DOHH2 (cell line): ENCODE results near the gene CNOT3.
A peak's percentile ranks its signal among the peaks of the same experiment; 100 is the strongest.

Experiments
- H3F3A ChIP-seq: fragments of 200-600 bp; sonication (generic), shearing (Covaris generic); 2 replicates; pipeline ENCODE4 v1.6.0; 2016; ENCODE audit warnings: antibody characterized with exemption, mild to moderate bottlenecking; ENCODE audit not compliant: control insufficient read depth, insufficient read depth
- H3K27ac ChIP-seq: fragments of 200-600 bp; sonication (generic); 2 replicates; pipeline ENCODE4 v1.5.1; 2014; ENCODE audit warnings: low read depth, mild to moderate bottlenecking, low read length, moderate library complexity
- H3K27me3 ChIP-seq: fragments of 200-600 bp; sonication (generic); 2 replicates; pipeline ENCODE4 v1.6.1; 2014; ENCODE audit warnings: mild to moderate bottlenecking, low read length, mixed read lengths; ENCODE audit not compliant: control insufficient read depth
- H3K36me3 ChIP-seq: fragments of 200-600 bp; sonication (generic); 2 replicates; pipeline ENCODE4 v1.6.1; 2014; ENCODE audit warnings: mild to moderate bottlenecking, low read length, moderate library complexity, mixed read lengths; ENCODE audit not compliant: control insufficient read depth
- H3K4me1 ChIP-seq: fragments of 200-600 bp; sonication (generic); 2 replicates; pipeline ENCODE4 v1.6.1; 2014; ENCODE audit warnings: mild to moderate bottlenecking, low read length, mixed read lengths; ENCODE audit not compliant: control insufficient read depth
- H3K4me2 ChIP-seq: fragments of 200-600 bp; sonication (generic); 2 replicates; pipeline ENCODE4 v1.6.0; 2014; ENCODE audit warnings: mild to moderate bottlenecking, low read length, moderate library complexity
- H3K4me3 ChIP-seq: fragments of 200-600 bp; sonication (generic); 2 replicates; pipeline ENCODE4 v1.5.1; 2014; ENCODE audit warnings: mild to moderate bottlenecking, low read length, mixed read lengths
- H3K79me2 ChIP-seq: fragments of 200-600 bp; sonication (generic); 2 replicates; pipeline ENCODE4 v1.6.1; 2014; ENCODE audit warnings: mild to moderate bottlenecking, low read length, mixed read lengths; ENCODE audit not compliant: control insufficient read depth
- H3K9me2 ChIP-seq: fragments of 200-600 bp; sonication (generic); replicated peaks from 2 replicates; pipeline ENCODE4 v1.6.1; 2014; ENCODE audit warnings: mild to moderate bottlenecking, low read length, mixed read lengths; ENCODE audit not compliant: control insufficient read depth
- H3K9me3 ChIP-seq: fragments of 200-600 bp; sonication (generic); 2 replicates; pipeline ENCODE4 v1.6.1; 2014; ENCODE audit warnings: antibody characterized with exemption, low read length, mixed read lengths; ENCODE audit not compliant: control insufficient read depth, insufficient read depth
- H4K20me1 ChIP-seq: fragments of 200-600 bp; sonication (generic); 2 replicates; pipeline ENCODE4 v1.6.0; 2014; ENCODE audit warnings: low read depth, mild to moderate bottlenecking, antibody characterized with exemption, low read length, moderate library complexity; ENCODE audit not compliant: control insufficient read depth, insufficient read depth
- EZH2phosphoT487 ChIP-seq: fragments of 200-600 bp; sonication (generic); IDR thresholded peaks from 2 replicates; pipeline ENCODE4 v1.6.1; 2017; ENCODE audit warnings: borderline replicate concordance, mild to moderate bottlenecking, antibody characterized with exemption, low read length, moderate library complexity, mixed read lengths
- TF ChIP-seq, protein P1 (sequence below): fragments of 200-600 bp; sonication (generic); IDR thresholded peaks from one replicate; pipeline ENCODE4 v1.5.1; 2014; ENCODE audit warnings: antibody characterized with exemption, mild to moderate bottlenecking, low read depth, low read length; ENCODE audit not compliant: poor library complexity, severe bottlenecking

Gene CNOT3

DNA sequence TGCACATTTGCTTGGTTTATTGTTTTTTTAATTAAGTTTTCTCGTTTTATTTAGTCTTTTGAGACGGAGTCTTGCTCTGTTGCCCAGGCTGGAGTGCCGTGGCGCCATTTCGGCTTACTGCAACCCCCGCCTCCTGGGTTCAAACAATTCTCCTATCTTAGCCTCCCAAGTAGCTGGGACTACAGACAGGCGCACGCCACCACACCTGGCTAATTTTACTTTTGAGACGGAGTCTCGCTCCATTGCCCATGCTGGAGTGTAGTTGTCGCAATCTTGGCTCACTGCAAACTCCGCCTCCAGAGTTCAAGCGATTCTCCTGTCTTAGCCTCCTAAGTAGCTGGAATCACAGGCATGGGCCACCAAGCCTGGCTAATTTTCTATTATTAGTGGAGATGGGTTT is 64.4 kb downstream of the CNOT3 start:
- H4K20me1 ChIP-seq: peaks cover 52% of the 10 kb centered on the region
- H3K27me3 ChIP-seq: no peaks in the 10 kb centered on the region
- peaks cover 59% of the 10 kb centered on the region for H3F3A ChIP-seq
- H3K36me3 ChIP-seq: peaks cover 63% of the 10 kb centered on the region
- peak overlapping the region; percentile 91 for H3K4me2 ChIP-seq
- peak overlapping the region; percentile 84 for H3K4me3 ChIP-seq
- H3K9me3 ChIP-seq: no peaks in the 10 kb centered on the region
- peak overlapping the region; percentile 89 for H3K27ac ChIP-seq
- TF ChIP-seq, protein P1, sequence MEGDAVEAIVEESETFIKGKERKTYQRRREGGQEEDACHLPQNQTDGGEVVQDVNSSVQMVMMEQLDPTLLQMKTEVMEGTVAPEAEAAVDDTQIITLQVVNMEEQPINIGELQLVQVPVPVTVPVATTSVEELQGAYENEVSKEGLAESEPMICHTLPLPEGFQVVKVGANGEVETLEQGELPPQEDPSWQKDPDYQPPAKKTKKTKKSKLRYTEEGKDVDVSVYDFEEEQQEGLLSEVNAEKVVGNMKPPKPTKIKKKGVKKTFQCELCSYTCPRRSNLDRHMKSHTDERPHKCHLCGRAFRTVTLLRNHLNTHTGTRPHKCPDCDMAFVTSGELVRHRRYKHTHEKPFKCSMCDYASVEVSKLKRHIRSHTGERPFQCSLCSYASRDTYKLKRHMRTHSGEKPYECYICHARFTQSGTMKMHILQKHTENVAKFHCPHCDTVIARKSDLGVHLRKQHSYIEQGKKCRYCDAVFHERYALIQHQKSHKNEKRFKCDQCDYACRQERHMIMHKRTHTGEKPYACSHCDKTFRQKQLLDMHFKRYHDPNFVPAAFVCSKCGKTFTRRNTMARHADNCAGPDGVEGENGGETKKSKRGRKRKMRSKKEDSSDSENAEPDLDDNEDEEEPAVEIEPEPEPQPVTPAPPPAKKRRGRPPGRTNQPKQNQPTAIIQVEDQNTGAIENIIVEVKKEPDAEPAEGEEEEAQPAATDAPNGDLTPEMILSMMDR: no peak
- no peak for TF ChIP-seq EZH2phosphoT487
- no peaks in the 10 kb centered on the region for H3K9me2 ChIP-seq
- peaks cover 53% of the 10 kb centered on the region for H3K4me1 ChIP-seq
- H3K79me2 ChIP-seq: peaks cover 76% of the 10 kb centered on the region

DNA sequence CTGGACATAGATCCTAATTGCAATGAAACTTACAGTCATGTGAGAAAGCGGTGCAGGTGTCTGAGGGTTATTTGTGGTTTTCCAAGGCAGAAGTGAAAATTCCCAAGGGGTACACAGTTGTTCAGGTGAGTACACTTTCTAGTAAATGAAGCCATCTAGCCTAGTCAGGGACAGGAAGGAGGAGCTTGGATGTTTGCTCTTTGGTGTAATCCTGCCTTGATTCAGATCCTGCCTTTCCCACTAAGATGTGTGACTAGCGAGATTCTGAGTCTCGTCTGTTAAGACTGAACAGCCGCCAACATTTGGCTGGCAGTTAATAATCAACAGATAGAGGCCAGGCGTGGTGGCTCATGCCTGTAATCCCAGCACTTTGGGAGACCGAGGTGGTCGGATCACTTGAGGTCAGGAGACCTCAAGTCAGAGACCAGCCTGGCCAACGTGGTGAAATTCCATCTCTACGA is 65.6 kb downstream of the CNOT3 start:
- Histone ChIP-seq H3K4me2 (peak overlapping the region; percentile 91), H3K4me1 (peaks cover 53% of the 10 kb centered on the region), H4K20me1 (peaks cover 53% of the 10 kb centered on the region), H3K27ac (peak overlapping the region; percentile 89; the same call in 1 of the 2 replicates), H3K9me2 (no peaks in the 10 kb centered on the region), H3K4me3 (peak overlapping the region; percentile 84), H3K36me3 (peaks cover 75% of the 10 kb centered on the region), H3F3A (peaks cover 65% of the 10 kb centered on the region), H3K79me2 (peaks cover 78% of the 10 kb centered on the region), H3K27me3 (no peaks in the 10 kb centered on the region), H3K9me3 (no peaks in the 10 kb centered on the region)
- TF ChIP-seq EZH2phosphoT487: no peak
- TF ChIP-seq, protein P1: no peak

DNA sequence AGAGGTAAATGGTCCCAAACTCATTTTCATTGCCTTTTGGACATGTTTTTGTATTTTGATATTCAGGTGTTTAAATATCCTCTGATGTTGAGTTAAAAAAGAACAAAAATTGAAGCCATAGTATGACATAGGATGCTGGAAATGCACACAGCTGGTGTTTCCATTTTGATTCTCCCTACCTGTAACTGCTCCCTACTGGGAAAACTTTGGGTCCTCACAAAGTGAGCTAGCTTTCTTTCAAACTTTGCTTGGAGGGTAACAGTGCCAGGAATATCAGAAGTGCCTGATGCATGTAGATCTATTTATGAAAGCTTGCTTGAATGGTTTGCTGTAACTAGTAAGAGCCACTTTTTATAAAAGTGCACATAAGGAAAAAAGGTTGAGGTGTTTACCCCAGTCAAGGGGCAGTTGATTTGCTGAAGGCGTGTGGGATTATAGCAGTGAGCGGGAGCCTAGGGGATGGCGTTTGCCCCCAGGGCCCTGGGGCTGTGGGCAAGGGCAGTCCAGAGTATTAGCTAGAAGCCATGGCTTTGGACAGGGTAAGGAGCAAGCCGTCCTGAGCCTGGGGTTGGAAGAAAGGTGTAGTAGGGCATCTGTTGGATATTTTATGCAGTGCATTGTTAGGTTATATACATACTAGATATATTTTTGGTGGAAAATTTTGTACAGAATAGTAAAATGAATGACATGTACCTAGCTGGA is 67.4 kb downstream of the CNOT3 start:
- peak overlapping the region; percentile 91 for H3K4me2 ChIP-seq
- peaks cover 47% of the 10 kb centered on the region for H3K4me1 ChIP-seq
- no peak for TF ChIP-seq EZH2phosphoT487
- TF ChIP-seq, protein P1: no peak
- no peak overlapping the region for H3K27ac ChIP-seq
- H3F3A ChIP-seq: peaks cover 78% of the 10 kb centered on the region
- peaks cover 82% of the 10 kb centered on the region for H3K79me2 ChIP-seq
- H3K9me2 ChIP-seq: no peaks in the 10 kb centered on the region
- peaks cover 92% of the 10 kb centered on the region for H3K36me3 ChIP-seq
- no peaks in the 10 kb centered on the region for H3K9me3 ChIP-seq
- peaks cover 53% of the 10 kb centered on the region for H4K20me1 ChIP-seq
- H3K4me3 ChIP-seq: peak overlapping the region; percentile 25
- no peaks in the 10 kb centered on the region for H3K27me3 ChIP-seq
